Measurements from ENCODE around the gene TBC1D9B. TPM values are rescaled to one million over a fixed set of nuclear protein-coding genes. Genes with fewer than 3 reads are reported as not detected.

Gene TBC1D9B
- total RNA-seq, 4 donors from 2014 or later: 97.5 to 177 (median 116) TPM

DNA sequence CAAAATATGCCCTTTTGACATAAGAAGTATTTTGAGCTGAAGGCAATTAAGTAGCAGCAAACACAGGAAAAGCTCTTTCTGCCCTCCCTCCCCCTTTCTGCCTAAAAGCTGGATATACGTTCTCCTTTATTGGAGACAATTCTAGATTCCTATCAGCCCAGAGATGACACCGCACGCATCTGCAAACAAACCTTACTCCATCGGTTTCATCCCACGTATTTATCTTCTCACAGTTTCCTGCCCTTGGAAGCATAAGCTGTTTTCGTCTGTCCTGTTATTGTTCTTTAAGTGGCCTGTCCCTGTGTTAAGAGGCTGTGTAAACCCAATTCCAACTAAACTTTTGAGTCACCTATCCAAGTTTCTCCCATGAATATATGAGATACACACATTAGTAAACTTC lies 11.8 kb downstream of the TBC1D9B start:
- H3K36me3 ChIP-seq: peaks cover 90% of the 10 kb centered on the region

DNA sequence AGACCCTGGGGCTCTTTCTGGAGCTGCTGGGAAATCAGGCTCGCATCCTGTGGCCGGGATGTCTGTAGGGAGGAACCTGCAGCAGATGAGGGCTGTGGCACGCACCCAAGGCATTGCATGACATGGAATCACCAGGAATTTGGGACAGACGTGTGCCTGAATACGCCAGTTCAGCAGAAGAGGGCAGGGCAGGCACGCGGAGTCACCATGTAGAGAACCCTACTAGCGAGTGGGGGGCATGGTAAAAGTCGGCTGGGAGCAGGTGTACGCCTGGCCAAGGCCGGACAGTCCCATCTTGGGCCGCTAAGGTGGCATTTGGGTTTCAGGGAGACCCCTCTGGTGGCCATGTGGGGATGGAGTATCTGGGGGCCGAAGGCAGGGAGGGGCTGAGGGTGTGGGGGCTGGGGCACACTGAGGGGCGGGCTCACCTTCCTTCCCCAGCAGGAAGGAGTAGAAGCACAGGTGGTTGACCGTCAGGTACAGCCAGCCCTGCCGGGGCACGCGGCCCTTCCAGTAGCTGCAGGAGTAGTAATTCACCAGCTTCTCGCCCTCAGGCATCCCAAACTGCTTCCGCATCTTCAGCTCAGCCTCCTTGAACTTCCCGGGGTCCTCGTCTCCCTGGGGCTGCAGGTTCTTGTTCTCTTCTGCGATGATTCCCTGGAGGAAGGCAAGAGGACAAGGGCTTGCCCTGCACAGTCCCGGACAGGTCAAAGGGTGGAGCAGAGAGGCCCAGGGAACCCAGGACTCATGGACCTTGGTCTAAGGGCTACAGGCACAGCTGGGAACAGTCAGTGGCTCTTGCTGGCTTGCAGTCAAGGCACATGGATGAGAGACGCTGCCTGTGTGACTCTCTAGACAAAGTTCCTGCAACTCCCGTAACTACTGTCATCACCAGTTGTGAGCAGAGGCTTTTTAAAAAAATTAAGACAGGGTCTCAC lies 13.5 kb downstream of the TBC1D9B start:
- no peak for DNase-seq (ENCODE audit: low spot score in 2 of 2)
- TF ChIP-seq POLR2A (IDR thresholded peaks at IDR 0.05) (no peak), CTCF (IDR thresholded peaks at IDR 0.05) (no peak), EP300 (IDR thresholded peaks at IDR 0.05) (no peak), POLR2AphosphoS5 (IDR thresholded peaks at IDR 0.05) (no peak)
- Histone ChIP-seq H3K4me1 (no peaks in the 10 kb centered on the region), H3K9me3 (no peaks in the 10 kb centered on the region), H3K27me3 (no peaks in the 10 kb centered on the region), H3K4me3 (no peak overlapping the region), H3K27ac (no peak overlapping the region), H3K36me3 (peaks cover 99% of the 10 kb centered on the region)
- WGBS: 87% methylated on average over 21 of the region's 26 CpGs

More for the DNA sequence above, 11.8 kb downstream of the TBC1D9B start:
- no peak for DNase-seq (ENCODE audit: low spot score in 2 of 2)
- 85% methylated on average over 6 of the region's 6 CpGs for WGBS
- no peak for TF ChIP-seq POLR2A (IDR thresholded peaks at IDR 0.05)
- no peak for TF ChIP-seq EP300 (IDR thresholded peaks at IDR 0.05)
- no peak for TF ChIP-seq CTCF (IDR thresholded peaks at IDR 0.05)
- TF ChIP-seq POLR2AphosphoS5 (IDR thresholded peaks at IDR 0.05): no peak
- Histone ChIP-seq H3K9me3 (no peaks in the 10 kb centered on the region), H3K27ac (no peak overlapping the region), H3K4me1 (no peaks in the 10 kb centered on the region), H3K4me3 (no peak overlapping the region), H3K27me3 (no peaks in the 10 kb centered on the region)

GRCh38 chr5:179893076-179893957 lies 14.4 kb downstream of the TBC1D9B start:
- Histone ChIP-seq H3K4me3 (no peak overlapping the region), H3K9me3 (no peaks in the 10 kb centered on the region), H3K27me3 (no peaks in the 10 kb centered on the region), H3K27ac (no peak overlapping the region), H3K36me3 (peaks cover 99% of the 10 kb centered on the region), H3K4me1 (no peaks in the 10 kb centered on the region)
- no peak for DNase-seq (ENCODE audit: low spot score in 2 of 2)
- WGBS: 87% methylated on average over 11 of the region's 31 CpGs
- TF ChIP-seq POLR2AphosphoS5 (IDR thresholded peaks at IDR 0.05): no peak

DNA sequence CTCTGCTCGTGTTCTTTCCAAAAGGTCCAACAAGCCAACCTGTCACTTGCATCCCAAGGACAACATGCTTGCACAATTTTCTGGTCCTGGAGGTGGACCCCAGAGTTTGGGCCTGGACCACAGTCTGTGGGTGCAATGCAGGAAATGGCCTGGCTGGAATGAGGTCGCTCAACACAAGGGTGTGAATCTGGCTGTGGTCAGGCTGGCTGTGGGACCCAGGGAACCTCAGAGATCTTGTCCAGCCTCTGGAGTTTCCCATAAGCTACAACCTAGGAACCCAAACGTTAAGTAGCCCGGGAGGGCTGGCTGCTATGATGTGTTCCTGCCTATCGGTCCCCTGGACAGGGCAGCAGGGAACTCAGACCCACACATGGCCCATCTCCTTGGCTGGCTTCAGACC lies 15.4 kb downstream of the TBC1D9B start:
- 70% methylated on average over 2 of the region's 5 CpGs for WGBS
- H3K27me3 ChIP-seq: no peaks in the 10 kb centered on the region
- no peak overlapping the region for H3K4me3 ChIP-seq
- H3K9me3 ChIP-seq: no peaks in the 10 kb centered on the region
- no peak for DNase-seq (ENCODE audit: low spot score in 2 of 2)
- H3K36me3 ChIP-seq: peaks cover 99% of the 10 kb centered on the region
- TF ChIP-seq POLR2AphosphoS5 (IDR thresholded peaks at IDR 0.05) (no peak), EP300 (IDR thresholded peaks at IDR 0.05) (no peak), POLR2A (IDR thresholded peaks at IDR 0.05) (no peak), CTCF (IDR thresholded peaks at IDR 0.05) (no peak)
- H3K27ac ChIP-seq: no peak overlapping the region
- no peaks in the 10 kb centered on the region for H3K4me1 ChIP-seq

DNA sequence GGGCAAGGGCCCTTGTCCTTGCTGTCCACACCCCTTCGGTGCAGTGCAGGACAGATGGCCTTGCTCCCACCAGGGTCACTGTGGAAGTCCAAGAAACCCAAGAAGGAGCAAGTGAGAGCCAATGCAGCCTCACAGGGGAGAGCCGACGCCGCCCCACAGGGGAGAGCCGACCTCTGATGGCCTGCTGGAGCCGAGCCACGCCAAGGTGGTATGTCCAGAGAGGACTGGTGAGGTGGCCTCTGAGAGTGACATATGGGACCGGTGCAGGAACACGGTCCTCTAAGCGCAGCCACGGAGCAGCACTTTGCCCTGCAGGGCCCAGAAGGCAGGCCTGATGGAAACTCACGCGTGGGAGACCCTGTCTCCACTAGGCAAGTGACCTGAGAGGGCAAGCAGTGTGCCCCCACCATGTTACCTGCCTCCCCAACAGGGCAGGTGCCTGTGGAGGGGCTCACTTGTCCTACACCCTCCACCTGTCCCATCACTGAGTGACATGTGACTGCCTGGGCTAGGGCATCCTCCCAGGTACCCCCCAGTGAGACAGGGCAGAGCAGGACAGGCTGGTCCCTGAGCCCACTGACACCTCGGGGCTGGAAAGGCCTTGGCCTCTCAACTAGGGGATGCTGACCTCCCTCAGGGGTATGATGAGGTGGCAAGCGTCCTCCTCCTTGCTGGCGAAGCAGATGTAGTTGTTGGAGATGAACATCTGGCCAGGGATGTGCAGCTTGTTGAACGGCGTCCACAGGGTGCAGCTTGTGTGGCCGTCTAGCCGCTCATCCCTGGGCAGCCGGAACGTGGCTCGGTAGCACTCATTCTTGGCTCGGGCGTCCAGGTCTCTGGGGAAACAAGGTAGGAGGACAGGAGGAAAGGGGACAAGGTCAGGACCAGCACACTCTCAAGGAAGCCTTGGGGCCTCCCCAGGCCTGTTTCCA lies 16.7 kb downstream of the TBC1D9B start:
- Histone ChIP-seq H3K4me1 (no peaks in the 10 kb centered on the region), H3K4me3 (no peak overlapping the region), H3K9me3 (no peaks in the 10 kb centered on the region), H3K36me3 (peaks cover 98% of the 10 kb centered on the region), H3K27me3 (no peaks in the 10 kb centered on the region), H3K27ac (no peak overlapping the region)
- TF ChIP-seq CTCF (IDR thresholded peaks at IDR 0.05): no peak
- TF ChIP-seq POLR2A (IDR thresholded peaks at IDR 0.05): no peak
- TF ChIP-seq EP300 (IDR thresholded peaks at IDR 0.05): no peak
- TF ChIP-seq POLR2AphosphoS5 (IDR thresholded peaks at IDR 0.05): no peak
- WGBS: 96% methylated on average over 10 of the region's 25 CpGs
- no peak for DNase-seq (ENCODE audit: low spot score in 2 of 2)
